ENCODE measurements around the gene PDE6A.

PDE6A gene

GRCh38 chr5:149907828-149908227, 36.8 kb downstream of the PDE6A start:
- no peak overlapping the region for H3K4me3 Mint-ChIP-seq
- no peaks in the 10 kb centered on the region for H3K4me1 Mint-ChIP-seq

GRCh38 chr5:149904977-149905376, 39.6 kb downstream of the PDE6A start:
- Mint-ChIP-seq H3K36me3 (ENCODE audit: low read depth) (no peaks in the 10 kb centered on the region), H3K27me3 (ENCODE audit: low read depth) (peaks cover 1% of the 10 kb centered on the region), H3K27ac (no peak overlapping the region), H3K4me3 (no peak overlapping the region), H3K4me1 (no peaks in the 10 kb centered on the region), H3K9me3 (no peaks in the 10 kb centered on the region)
- TF ChIP-seq CTCF (IDR thresholded peaks at IDR 0.05; ENCODE audit: unreplicated experiment in 3 of 3), result no peak

More at GRCh38 chr5:149907828-149908227, 36.8 kb downstream of the PDE6A start:
- no peaks in the 10 kb centered on the region for H3K36me3 Mint-ChIP-seq (ENCODE audit: low read depth)
- peaks cover 4% of the 10 kb centered on the region for H3K27me3 Mint-ChIP-seq (ENCODE audit: low read depth)
- no peak overlapping the region for H3K27ac Mint-ChIP-seq
- no peaks in the 10 kb centered on the region for H3K9me3 Mint-ChIP-seq
- TF ChIP-seq CTCF (IDR thresholded peaks at IDR 0.05; ENCODE audit: unreplicated experiment in 3 of 3), result no peak

GRCh38 chr5:149904293-149904886, 40.2 kb downstream of the PDE6A start:
- Mint-ChIP-seq H3K9me3 (no peaks in the 10 kb centered on the region), H3K27ac (no peak overlapping the region), H3K36me3 (ENCODE audit: low read depth) (no peaks in the 10 kb centered on the region), H3K4me3 (no peak overlapping the region), H3K27me3 (ENCODE audit: low read depth) (no peaks in the 10 kb centered on the region), H3K4me1 (no peaks in the 10 kb centered on the region)
- TF ChIP-seq CTCF (IDR thresholded peaks at IDR 0.05; ENCODE audit: unreplicated experiment in 3 of 3), result no peak

- H3K27me3 Mint-ChIP-seq (ENCODE audit: low read depth), result no peaks in the 10 kb centered on the region
- H3K4me1 Mint-ChIP-seq, result no peaks in the 10 kb centered on the region
- H3K27ac Mint-ChIP-seq, result no peak overlapping the region
- no peaks in the 10 kb centered on the region for H3K9me3 Mint-ChIP-seq
- no peaks in the 10 kb centered on the region for H3K36me3 Mint-ChIP-seq (ENCODE audit: low read depth)
- no peak overlapping the region for H3K4me3 Mint-ChIP-seq
- no peak for TF ChIP-seq CTCF (IDR thresholded peaks at IDR 0.05; ENCODE audit: unreplicated experiment in 3 of 3)
Observed at GRCh38 chr5:149903404-149903803, 41.2 kb downstream of the PDE6A start.

- Mint-ChIP-seq H3K36me3 (ENCODE audit: low read depth) (no peaks in the 10 kb centered on the region), H3K27ac (no peak overlapping the region), H3K4me3 (no peak overlapping the region), H3K27me3 (ENCODE audit: low read depth) (no peaks in the 10 kb centered on the region), H3K4me1 (no peaks in the 10 kb centered on the region), H3K9me3 (no peaks in the 10 kb centered on the region)
- no peak for TF ChIP-seq CTCF (IDR thresholded peaks at IDR 0.05; ENCODE audit: unreplicated experiment in 3 of 3)
Observed at GRCh38 chr5:149902177-149902576, 42.4 kb downstream of the PDE6A start.

GRCh38 chr5:149901511-149901910, 43.1 kb downstream of the PDE6A start:
- Mint-ChIP-seq H3K27ac (no peak overlapping the region), H3K27me3 (ENCODE audit: low read depth) (no peaks in the 10 kb centered on the region), H3K4me3 (no peak overlapping the region), H3K4me1 (no peaks in the 10 kb centered on the region), H3K9me3 (no peaks in the 10 kb centered on the region), H3K36me3 (ENCODE audit: low read depth) (no peaks in the 10 kb centered on the region)
- no peak for TF ChIP-seq CTCF (IDR thresholded peaks at IDR 0.05; ENCODE audit: unreplicated experiment in 3 of 3)

Data from nephron (organoid).